HG02763 (cell line): ENCODE data around the gene SWI5.
A peak's percentile ranks its signal among the peaks of the same experiment; 100 is the strongest.

Experiments used
- ATAC-seq: cut with Tn5 transposase; IDR thresholded peaks from one replicate; pipeline ENCODE4 v1.9.1; 2021; ENCODE audit warnings: mild to moderate bottlenecking, moderate library complexity; ENCODE audit not compliant: unreplicated experiment

Gene SWI5

DNA sequence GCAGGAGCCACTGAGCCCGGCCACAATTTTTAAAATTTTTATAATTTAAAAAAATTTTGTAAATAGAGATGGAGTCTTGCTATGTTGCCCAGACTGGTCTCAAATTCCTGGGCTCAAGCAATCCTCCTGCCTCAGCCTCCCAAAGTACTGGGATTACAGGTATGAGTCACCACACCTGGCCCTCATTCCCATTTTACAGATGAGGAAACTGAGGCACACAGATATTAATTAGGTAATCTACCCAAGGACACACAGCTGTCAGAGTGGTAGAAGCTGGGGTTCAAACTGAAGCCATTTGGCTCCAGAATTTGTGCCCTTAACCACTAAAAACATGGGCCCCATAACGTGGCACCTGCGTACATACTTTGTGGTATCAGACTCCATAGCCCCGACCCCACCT lies 38.6 kb downstream of the SWI5 start:
- ATAC-seq: no peak

DNA sequence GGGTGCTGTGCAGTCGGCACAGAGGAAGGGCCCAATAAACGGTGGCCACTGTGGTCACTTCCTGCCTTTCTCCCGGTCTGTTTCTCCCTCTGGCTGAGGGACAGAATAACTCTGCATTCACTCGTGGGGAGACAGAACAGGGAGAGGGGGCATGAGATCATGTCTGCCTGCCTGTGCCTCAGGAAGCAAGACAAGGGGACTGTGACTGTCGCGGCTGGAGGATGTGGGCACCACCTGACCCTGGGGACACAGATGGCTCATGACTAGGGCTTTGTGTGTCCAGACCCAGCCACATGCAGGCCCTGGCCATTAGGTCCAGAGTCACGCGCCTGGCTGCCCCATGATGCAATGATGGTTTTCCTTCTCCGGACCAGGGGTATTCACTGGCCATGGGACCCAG lies 40.3 kb downstream of the SWI5 start:
- ATAC-seq: no peak

DNA sequence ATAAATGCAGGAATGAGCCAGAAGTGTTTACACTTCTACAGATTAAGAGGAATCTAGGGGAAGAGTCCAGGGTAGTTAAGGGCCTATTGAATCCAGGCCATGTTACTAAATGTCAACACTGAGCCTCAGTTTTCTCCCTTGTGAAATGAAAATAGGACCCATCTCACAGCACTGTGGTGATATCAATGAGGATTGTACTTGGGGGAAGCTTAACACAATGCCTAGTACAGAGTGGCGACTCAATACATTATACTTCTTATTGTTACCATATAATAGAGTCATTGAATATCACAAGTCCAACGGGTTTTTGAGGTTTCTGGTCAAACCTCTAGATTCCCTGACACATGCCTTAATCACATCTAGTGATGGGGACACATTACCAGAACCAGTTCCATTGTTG lies 41.6 kb downstream of the SWI5 start:
- ATAC-seq: no peak

DNA sequence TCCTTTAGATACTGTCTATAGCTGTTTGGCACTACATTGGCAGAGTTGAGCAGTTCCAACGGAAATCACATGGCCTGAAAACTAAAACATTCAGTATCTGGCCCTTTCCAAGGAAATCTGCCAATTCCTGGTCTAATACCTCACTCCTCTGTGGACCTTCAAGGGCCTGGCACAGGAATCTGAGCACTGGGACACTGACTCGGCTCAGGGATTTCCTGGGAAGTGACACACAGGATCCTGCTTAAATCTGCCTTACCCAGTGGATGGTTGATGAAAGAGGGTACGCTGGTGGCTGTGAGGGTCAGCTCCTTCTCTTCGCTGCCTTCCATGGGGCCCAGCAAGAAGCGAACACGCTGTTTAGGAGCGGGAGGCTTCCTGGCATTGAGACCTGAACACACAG lies 45.3 kb downstream of the SWI5 start:
- ATAC-seq: no peak

DNA sequence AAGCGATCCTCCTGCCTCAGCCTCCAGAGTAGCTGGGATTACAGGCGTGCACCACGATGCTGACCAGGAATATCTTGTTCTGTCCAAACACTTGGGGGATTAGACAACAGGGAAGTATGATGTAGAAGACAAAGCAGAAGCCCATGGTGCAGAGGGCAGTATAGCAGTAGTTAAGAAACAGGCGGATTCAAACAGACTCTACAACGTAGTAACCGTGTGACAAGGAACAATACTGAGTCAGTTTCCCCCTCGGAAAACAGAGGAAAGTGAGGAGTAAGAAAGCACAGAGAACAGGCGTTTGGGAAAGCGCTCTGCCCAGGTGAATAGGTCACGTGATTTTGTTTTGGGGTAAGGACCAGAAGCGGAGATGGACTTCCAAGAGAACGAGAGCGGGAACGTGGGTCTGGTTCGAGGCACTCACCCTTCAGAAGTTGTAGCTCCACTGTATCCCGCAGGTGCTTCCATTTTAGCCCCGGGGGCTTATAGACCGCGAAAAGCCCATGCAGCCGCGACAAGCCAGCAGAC lies 45.9 kb downstream of the SWI5 start:
- ATAC-seq: no peak

DNA sequence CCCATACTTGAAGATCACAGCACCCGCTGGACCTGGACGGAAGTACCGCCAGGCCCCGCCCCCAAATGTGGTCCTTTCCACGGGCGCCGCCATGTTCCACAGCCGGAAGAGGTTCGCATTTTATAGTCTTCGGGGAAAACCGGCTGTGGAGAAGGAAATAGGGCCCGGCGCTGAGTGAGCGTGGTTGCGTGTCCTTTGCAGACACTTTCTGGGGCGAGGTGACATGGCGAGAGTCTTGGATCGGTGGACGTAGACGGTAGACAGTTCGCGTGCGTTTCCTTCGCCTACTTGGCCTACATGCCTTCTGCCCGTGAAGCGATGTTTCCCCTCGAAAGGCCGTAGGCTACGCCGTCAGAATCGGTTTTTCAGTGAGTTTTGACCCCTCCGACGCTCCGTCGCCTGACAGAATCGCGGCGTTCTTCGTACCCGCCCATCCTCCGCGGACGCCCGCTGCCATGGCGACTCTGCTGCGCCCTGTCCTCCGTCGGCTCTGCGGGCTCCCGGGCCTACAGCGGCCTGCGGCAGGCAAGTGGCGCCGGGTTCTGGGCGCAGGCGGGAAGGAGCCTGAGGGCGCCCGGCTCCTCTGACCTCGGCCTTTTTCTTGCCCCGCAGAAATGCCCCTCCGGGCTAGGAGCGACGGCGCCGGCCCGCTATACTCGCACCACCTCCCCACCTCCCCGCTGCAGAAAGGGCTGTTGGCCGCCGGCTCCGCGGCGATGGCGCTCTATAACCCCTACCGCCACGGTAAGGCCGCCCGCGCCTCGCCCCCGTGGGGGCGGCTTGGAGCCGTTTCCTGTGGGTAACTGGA lies 46.5 kb downstream of the SWI5 start, which contains the start of the genes COQ4 and TRUB2:
Gene COQ4, plus strand, starts transcription at position 436 of the 808 bp plus-strand sequence. Its CDS starts 20 bp downstream, at position 456.
Gene TRUB2, minus strand, starts transcription at position 44 of the 808 bp plus-strand sequence. Its CDS starts 39 bp downstream, at position 5.
- ATAC-seq: peak; percentile 79

DNA sequence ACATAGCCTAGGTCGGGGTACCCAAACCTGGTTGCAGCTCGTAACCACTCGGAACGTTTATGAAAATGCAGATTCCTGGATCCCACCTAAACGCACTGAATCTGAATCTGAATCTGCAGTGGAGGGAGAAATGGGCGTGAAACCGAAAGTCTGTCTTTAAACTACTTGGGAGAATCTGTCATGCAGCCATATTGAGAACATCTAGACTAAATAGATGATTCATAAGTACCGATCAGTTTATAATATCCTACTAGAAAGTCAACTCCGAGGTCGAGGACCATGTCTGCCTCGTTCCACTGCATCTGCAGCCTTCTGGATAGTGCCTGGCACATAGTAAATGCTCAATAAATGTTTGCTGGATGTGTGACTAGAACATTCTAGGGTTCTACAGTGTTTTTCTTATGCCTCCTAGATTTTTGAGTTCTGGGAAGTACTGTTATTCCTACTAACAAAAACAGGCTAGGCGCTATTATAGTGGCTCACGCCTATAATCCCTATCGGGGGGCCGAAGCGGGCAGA lies 47.2 kb downstream of the SWI5 start:
- ATAC-seq: no peak

DNA sequence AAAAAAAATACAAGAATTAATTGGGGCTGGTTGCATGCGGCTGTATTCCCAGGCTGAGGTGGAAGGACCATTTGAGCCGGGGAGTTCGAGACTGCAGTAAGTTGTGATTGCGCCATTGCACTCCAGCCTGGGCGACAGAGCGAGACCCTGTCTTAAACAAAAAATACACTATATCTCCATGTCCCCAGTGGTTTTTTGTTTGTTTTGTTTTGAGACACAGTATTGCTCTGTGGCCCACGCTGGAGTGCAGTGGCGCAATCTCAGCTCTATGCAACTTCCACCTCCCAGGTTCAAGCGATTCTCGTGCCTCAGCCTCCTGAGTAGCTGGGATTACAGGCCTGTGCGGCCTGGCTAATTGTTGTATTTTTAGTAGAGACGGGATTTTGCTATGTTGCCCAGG lies 47.7 kb downstream of the SWI5 start:
- no peak for ATAC-seq

DNA sequence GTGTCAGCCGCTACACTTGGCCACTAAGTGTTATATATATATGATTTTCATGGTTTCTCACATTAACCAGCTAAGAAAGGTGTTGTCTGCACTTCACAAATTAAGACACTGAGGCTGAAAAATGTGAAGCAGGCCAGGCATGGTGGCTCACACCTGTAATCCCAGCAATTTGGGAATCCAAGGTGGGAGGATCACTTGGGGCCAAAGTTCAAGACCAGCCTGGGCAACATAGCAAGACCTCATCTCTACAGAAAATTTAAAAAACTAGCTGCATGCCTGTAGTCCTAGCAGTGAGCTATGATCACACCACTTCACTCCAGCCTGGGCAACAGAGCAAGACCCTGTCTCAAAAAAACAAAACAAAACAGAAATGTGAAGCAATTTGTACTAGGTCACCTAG lies 48.3 kb downstream of the SWI5 start:
- ATAC-seq: no peak

DNA sequence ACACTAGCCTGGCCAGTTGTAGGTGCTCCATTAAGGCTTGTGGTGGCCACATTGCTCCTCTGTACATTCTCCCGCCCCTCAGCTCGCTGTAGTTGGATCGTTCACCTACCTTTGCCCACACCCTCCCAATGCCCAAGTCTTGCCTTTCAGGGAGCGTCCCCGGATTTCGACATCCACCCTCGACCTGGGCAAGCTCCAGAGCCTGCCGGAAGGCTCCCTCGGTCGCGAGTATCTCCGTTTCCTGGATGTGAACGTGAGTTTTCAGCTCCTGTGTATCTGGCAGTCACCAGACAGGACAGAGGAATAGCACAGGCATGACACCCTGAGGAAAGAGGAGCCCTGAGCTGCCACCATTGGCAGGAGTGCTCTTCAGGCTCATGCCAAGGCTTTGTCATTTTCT lies 49.6 kb downstream of the SWI5 start:
- ATAC-seq: no peak

DNA sequence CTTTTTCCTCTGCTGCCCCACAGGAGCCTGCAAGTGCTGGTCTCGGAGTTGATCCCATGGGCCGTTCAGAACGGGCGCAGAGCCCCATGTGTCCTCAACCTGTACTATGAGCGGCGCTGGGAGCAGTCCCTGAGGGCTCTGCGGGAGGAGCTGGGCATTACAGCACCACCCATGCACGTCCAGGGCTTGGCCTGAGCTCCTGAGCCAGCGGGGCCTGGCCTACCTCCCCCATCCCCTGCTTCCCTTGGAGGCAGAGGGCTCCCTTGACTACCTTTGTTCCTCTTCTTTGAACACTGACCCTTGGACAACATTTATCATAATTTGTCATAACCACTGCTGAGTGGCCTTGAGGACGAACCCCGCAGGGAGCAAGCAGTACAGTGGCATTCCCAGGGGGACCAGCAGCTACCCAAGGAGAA lies 57.4 kb downstream of the SWI5 start:
- no peak for ATAC-seq

DNA sequence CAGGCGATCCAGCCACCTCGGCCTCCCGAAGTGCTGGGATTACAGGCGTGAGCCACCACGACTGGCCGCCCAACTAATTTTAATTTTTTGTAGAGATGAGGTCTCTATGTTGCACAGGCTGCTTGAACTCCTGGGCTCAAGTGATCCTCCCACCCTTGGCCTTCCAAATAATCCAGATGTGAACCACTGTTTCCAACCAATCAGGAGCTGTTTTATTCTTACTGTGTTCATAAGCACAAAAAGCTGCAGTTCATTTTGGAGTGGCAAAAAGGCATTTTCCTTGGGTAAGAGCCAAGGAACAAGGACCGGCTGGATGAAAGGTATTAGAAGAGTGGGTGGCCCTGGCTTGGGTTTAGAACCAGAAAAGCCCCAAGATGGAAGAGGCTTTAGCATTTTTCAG lies 59.1 kb downstream of the SWI5 start:
- no peak for ATAC-seq

DNA sequence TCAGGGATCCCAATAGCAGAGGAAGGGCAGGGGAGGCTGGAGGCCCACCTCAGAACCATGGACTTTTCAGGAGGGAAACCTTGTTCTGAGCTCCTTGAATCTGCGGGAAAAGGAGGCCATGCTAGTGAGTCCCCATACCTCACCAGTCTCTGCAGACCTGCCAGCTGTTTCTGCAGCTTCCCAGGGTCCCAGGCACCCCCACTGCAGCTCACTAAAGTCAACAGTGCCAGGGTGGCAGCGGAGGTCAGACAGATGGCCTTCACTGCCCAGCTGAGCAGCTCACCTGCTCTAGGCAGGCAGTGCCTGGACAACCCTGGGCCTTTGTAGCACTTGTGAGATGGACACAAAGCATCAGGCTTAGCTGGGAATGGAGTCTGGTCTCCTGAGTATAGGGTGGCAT lies 59.8 kb downstream of the SWI5 start:
- no peak for ATAC-seq

DNA sequence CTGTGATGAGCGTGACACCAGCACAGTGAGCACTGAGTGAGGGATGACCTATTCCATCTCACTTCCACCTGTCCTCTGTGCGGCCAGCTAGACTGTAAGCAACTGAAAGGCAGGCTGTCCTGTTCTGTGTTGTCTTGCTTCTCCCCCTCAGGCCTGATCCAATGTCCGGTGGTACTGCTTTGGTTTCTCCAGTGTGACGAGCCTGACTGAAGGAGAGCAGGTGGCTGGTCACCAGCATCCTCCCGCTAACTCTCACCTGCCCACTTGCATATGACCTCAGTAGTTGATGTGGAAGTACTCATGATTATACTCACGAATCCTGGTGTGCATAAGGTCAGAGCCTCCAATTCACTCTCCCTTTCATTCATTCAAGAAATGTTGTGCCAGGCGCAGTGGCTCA lies 61.9 kb downstream of the SWI5 start:
- no peak for ATAC-seq
